OCI-M2 (cell line): Measurements from ENCODE around the gene PCSK5.
"Not testable (repeated sequence)": the region's sequence is repeated elsewhere in the genome, so short reads cannot be mapped to it uniquely, and the experiment has no call there.

Source experiments
- DNase-seq: peaks from one replicate; lab custom pipeline; 2025; ENCODE audit not compliant: unreplicated experiment; lab: John Stamatoyannopoulos, UW

Gene PCSK5

GRCh38 chr9:75889577-75889976 is 896 bp upstream of the PCSK5 start:
- DNase-seq, result no peak

DNA sequence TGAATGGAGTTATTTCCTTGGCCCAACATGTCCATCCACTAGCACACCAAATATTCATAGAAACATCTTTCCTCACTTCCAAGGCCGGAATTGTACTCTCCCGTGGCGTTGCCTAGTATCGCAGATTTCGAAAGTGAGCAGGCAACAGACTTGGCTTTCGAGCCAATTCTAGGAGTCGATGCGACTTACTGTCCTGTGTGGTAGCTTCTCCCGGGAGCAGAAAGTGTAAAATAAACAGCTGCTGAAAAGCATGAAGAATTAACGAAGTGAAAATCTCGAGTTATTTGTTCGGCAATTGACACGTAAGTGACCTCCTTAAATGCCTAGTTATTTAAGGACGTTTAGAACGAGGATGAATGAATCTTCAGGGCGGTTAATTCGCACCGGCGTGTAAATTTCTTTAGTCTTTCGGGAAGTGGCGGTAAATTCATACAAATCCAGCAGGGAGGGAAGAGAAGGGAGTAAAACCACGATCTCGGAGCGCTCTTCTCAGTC is 449 bp upstream of the PCSK5 start:
- peak; percentile 3 for DNase-seq

GRCh38 chr9:75891277-75891741 is 836 bp downstream of the PCSK5 start:
- no peak for DNase-seq

- DNase-seq, result no peak
Measured at GRCh38 chr9:75891771-75892215, 1.3 kb downstream of the PCSK5 start.

- DNase-seq, result no peak
Measured at GRCh38 chr9:75892216-75892911, 1.9 kb downstream of the PCSK5 start.

DNA sequence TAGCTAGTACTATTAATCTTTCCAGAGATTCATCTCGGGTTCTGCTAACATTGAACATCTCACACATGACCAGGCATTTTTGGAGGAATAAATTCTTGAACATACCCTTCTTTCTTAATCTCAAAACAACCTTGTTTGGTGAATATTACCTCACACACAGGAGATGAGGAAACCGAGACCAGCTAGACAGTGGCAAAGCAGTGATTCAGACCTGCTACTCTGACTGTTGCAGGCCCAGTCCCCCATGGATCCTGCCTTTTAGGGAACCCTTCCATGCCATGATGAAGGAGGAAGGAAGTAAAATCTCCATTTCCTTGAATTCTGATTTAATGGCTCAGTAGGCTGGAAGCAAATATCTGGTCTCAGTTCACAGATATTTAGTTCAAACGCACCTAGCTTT is 2.6 kb downstream of the PCSK5 start:
- no peak for DNase-seq

GRCh38 chr9:75894566-75894965 is 4.1 kb downstream of the PCSK5 start:
- no peak for DNase-seq

- DNase-seq, result no peak
Measured at GRCh38 chr9:75895112-75895511, 4.6 kb downstream of the PCSK5 start.

GRCh38 chr9:75896193-75896592 is 5.7 kb downstream of the PCSK5 start:
- no peak for DNase-seq

DNA sequence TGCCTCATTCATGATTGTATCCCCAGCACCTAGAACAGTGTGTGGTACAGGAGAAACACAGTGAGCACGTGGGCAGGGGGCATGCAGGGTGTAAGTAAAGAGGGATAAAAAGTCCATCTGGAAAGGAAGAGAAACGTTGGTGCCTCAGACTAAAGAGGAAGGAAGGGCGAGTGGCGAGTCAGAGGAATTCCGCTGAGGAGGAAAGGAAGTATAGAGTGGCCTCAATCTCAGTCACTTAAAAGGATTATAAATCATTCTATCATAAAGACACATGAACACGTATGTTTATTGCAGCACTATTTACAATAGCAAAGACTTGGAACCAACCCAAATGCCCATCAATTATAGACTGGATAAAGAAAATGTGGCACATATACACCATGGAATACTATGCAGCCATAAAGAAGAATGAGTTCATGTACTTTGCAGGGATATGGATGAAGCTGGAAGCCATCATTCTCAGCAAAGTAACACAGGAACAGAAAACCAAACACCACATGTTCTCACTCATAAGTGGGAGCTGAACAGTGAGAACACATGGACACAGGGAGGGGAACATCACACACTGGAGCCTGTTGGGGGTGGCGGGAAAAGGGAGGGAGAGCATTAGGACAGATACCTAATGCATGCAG is 10.5 kb downstream of the PCSK5 start:
- not testable (repeated sequence) for DNase-seq

- DNase-seq, result no peak
Measured at GRCh38 chr9:75903785-75904360, 13.4 kb downstream of the PCSK5 start.

GRCh38 chr9:75904364-75904763 is 13.9 kb downstream of the PCSK5 start:
- no peak for DNase-seq

- DNase-seq, result no peak
Measured at GRCh38 chr9:75906531-75906930, 16.1 kb downstream of the PCSK5 start.

GRCh38 chr9:75907329-75907728 is 16.9 kb downstream of the PCSK5 start:
- DNase-seq, result no peak

GRCh38 chr9:75907923-75908322 is 17.4 kb downstream of the PCSK5 start:
- DNase-seq, result no peak

DNA sequence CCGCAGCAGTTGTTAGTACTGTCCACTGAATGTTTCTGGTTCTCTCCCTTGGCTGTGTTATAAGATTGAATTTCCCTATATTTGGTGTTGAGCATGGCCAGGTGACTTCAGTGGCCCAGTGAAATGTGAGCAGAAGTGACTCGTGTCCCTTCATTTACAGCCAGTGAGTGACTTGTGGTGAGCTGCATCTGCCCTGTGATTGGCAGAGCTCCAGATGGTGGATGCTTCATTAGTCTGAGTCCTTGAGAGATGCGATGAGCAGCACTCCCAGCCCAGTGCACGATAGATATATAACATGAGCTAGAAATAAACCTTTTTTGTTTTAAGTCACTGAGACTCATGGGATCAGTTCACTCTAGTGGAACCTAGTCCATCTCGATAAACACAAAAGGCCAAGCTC is 19.3 kb downstream of the PCSK5 start:
- DNase-seq, result no peak

GRCh38 chr9:75910731-75911130 is 20.3 kb downstream of the PCSK5 start:
- DNase-seq, result no peak

DNA sequence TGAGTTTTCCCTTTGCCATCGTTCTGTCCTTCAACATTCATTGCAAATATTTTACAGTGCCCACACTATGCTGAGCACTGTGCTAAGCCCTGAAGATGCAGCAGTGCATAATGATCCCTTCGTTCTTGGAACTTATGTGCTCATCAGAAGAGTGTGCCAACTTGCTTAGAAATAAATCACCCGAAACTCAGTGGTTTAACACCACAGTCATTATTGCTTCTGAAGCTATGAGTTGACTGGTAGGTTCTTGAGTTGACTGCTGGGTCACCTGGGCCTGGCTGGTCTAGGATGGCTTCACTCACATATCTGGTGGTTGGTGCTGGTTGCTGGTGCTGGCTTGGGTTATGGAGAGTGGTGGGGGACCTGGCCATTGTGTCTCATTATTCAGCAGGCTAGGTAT is 20.9 kb downstream of the PCSK5 start:
- no peak for DNase-seq

- DNase-seq, result no peak
Measured at GRCh38 chr9:75912951-75913350, 22.5 kb downstream of the PCSK5 start.

DNA sequence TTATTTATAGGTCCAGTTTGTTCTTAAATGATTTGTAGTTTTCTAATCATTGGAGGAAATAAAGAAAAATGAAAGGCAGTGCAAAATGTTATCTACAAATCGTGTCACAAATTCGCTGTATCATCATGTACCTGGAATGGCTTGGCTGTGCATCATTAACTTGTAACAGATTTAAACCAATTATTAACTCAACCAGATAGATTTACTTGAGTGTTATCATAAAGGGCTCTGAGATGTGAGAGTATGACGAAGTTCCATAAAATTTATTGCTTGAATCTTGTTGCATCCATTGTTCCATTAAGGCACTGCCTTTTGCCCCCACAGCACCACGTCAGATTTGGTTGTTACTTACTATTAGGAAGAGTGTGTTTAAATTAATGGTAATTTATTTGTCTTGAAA is 23.5 kb downstream of the PCSK5 start:
- no peak for DNase-seq

DNA sequence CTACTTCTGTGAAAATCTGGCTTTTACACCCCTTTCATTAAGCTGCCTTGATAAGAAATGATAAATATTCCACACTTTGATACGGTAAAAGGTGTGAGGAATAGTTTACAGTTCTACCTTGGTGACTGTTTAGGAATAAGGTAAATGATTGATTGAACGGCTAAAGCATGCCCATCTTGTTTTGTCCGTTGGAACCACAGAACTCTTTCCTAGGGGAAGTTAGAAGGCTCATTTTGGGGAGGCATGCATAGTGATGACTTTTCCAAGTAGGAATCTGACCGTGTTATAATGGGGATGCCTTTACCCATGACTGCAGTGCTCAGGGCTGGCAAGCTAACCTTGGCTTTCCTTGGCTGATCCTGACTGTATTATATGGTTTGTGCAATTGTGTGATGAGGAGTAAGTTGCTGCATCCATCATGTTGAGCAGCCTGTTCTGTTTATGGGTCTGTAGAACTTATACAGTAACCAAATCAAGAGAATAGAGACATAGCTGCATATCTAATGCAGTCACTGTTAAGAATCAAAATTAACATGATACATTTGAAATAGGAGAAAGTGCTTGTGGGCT is 24.5 kb downstream of the PCSK5 start:
- no peak for DNase-seq

GRCh38 chr9:75918154-75918553 is 27.7 kb downstream of the PCSK5 start:
- DNase-seq, result no peak
